NB4 (cell line): ENCODE measurements around the gene MUSTN1.

Source experiments
- MYC ChIP-seq: IDR thresholded peaks from 2 replicates; pipeline ENCODE4 v1.6.1; 2011; ENCODE audit warnings: low read depth, low read length
- POLR2A ChIP-seq: IDR thresholded peaks from 2 replicates; pipeline ENCODE4 v1.6.1; 2011; ENCODE audit warnings: mild to moderate bottlenecking; ENCODE audit not compliant: insufficient read length; ENCODE audit errors: extremely low read depth
- TF ChIP-seq, protein P1 (sequence below): IDR thresholded peaks from one replicate; pipeline ENCODE4 v1.5.1; 2012; ENCODE audit warnings: low read depth, low read length
- TF ChIP-seq, protein P2 (sequence below): IDR thresholded peaks from 2 replicates; pipeline ENCODE4 v1.6.1; 2011; ENCODE audit warnings: low read depth, low read length

DNA sequence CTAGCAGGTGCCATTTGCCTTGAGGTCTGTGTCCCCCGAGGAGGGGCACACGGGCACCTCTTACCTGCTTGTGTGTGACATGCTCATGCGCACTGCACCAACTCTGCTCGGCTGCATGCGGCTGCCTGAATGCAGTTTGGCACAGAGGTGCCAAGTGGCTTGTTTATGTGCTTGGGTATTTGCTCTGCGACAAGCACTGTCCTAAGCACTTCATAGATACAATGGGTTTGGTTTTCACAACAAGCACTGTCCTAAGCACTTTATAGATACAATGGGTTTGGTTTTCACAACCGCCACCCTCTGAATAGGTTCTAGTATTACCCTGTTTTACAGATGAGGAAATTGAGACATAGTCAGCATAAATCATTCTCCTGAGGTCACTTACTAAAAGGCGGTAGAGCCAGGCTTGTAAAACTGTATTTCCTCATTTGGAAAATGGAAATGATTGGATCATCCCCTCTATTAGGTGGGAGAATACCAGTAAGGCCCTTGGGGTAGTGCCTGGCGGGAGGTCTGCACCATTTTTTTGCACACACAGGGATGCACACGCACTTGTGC, 4.8 kb downstream of the MUSTN1 start:
- TF ChIP-seq, protein P1, sequence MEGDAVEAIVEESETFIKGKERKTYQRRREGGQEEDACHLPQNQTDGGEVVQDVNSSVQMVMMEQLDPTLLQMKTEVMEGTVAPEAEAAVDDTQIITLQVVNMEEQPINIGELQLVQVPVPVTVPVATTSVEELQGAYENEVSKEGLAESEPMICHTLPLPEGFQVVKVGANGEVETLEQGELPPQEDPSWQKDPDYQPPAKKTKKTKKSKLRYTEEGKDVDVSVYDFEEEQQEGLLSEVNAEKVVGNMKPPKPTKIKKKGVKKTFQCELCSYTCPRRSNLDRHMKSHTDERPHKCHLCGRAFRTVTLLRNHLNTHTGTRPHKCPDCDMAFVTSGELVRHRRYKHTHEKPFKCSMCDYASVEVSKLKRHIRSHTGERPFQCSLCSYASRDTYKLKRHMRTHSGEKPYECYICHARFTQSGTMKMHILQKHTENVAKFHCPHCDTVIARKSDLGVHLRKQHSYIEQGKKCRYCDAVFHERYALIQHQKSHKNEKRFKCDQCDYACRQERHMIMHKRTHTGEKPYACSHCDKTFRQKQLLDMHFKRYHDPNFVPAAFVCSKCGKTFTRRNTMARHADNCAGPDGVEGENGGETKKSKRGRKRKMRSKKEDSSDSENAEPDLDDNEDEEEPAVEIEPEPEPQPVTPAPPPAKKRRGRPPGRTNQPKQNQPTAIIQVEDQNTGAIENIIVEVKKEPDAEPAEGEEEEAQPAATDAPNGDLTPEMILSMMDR, result no peak
- TF ChIP-seq POLR2A (no peak), MYC (no peak)
- TF ChIP-seq, protein P2, sequence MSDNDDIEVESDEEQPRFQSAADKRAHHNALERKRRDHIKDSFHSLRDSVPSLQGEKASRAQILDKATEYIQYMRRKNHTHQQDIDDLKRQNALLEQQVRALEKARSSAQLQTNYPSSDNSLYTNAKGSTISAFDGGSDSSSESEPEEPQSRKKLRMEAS, result no peak
